ENCODE data around the gene GNG2.
A peak's percentile ranks its signal among the peaks of the same experiment; 100 is the strongest.

GNG2 gene

DNA sequence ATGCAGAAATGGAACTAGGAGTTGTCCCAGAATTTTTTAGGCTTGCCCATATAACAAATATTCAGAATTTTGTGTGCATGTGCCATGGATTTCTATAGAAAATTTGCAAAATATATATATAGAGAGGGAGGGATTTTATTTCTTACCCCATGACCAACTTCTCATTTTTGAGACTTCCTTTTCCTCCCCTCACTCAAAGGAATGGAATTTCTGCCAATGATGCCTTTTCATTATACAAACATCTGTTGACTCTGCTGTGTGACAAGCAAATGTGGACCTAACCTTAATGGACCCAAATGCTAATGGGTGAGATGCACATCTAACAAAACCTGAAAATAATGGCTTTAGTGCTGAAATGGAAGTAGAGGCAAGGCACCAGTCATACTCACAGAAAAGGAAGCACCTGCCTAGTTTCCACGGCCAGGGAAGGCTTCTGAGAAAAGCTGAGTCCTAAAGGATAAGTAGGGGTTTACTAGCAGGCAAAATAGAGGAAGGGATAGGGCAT, 3.6 kb upstream of the GNG2 start:
- DNase-seq, result no peak

DNA sequence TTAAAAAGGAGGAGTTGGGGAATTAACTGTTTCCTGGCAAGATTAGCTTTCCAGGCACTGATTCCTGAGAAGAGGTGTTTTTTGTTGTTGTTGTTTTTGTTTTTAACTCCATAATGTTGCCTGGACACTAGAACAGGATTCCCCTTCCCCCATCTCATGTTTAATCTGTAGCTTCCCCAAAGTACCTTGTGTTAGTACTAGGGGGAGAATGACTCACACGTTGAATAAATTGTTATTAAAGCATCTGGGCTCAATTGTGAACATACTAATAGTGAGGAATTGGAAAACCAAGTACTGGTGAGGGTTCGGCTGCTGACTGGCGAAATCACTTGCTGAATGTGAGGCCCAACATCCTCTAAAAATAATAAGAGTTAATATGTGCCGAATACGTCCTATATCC, 1.3 kb upstream of the GNG2 start:
- DNase-seq, result no peak

DNA sequence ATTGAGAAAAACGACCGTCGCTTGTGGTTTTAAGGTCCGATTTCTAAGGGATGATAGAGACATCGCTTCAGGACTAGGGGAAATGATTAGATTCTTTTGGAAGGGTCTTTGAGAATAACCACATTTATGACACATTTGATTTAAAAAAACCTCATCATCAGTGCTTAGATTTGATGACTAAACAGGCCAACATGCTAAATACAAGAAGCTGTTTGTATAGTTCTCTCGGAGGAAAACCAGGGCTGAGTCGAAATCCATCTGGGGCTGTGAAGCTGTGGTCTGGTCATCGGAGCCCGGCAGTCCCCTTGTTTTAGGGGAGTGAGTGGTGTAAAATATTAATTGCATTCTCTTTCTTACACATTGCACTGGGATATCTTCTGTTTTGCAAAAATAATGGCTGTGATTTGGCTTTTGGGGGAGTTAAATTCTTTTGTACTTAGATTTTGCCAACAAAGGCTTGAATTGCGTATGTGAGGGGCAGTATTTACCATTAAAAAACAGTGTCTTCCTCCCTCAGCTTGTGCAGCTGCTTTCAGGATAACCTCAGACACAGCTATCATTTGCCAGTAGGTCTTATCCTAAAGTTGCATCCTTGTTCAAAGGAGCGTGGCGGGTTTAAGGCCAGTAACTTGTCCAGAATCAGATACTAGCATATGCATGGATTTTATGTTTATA, 550 bp downstream of the GNG2 start:
- DNase-seq, result no peak

DNA sequence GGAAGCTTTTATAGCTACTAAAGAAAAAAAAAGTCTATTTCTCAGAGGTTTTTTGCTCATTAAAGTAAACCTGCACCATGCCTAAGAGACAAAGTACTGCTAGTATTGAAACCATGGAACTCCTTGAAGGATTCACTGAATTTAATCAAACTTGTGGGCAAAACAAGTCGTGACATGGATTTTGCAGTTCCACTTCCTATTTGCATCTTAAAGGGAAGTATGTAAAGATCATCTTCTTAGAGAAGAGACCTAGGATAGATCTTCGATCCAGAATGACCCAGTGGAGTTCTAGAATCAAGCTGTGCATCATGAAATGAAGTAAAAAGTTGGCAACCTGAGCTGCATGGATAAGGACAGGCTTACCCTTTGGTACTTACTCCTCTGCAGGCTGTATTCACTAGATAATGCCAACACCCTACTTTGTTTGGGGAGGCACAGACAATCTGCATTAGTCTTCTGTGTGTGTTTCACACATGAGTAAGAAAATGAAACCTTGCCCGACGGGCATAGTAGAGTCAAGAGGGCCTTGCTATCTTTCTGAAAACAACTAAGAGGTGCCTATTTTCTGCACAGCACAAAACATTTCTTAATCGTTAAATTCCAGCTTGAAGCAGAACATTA, 1.9 kb downstream of the GNG2 start:
- peak; percentile 29 for DNase-seq

DNA sequence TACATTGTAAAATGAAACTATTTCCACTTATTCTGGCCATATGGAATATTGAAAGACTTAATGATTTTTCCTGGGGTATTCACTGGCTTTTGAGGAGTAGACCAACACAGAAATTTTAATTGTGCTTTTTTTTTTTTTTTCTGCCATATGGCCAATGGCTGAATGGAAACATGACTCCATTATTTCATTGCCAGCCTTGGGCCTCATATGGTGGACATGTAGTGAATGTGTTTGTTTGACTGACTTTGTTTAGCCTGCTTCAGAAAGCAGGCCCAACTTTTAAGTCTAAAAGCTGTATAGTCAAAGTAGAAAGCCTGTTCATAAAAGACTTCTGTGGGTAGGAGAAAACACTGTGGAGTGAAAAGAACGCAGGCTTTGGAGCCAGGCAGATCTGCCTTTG, 2.4 kb downstream of the GNG2 start:
- DNase-seq, result no peak

DNA sequence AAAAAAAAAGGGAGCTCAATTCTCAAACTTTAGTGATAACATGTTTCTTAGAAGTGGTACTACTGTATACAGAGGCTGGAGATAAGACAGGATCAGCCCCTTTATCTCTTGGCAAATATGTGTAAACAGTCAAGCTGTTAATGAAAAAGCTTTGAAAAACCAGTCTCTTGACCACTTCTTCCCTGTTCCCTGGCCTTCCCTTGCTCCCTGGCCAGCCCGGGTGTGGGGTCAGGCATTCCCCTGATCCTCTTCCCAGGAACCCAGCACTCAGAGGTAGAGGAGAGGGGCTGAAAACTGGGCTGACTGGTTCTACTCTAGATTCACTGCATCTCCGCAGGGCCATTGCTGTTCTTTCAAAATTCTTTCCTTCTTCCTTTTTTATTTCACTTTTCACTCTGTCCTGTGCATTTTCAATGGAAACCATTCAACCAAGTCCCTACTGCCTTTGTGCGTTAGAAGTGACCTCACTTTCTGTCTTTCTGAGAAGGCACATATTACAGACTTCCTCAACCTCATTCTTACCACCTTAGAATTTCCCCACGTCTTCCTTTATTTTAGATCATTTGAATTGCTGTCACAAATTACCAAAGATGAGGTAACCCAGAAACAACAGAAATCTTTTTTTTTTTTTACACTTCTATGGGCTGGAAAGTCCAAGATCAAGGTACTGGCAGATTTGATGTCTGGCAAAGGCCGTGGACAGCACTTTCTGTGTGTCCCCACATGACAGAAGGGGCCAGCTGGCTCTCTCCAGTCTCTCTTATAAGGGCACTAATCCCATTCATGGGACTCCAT, 5.7 kb downstream of the GNG2 start:
- peak; percentile 54 for DNase-seq

DNA sequence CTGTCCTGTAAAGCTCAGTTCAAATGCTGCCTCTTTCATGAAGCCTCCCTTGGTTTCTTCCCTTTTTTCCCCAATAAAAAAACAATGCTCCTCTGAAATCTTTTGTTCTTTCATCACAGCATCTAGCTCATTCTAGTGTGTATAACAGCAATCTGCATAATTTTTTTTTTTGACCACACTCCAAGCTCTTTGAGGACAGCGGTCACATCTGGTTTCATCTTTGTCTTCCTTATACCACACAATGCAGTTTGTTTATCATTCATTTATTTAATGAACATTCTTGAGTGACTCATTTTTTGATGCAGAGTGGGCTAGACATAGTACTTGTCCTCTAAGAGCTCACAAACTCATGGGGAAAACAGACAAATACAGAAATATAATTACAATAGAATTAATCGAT, 7.3 kb downstream of the GNG2 start:
- DNase-seq, result no peak

DNA sequence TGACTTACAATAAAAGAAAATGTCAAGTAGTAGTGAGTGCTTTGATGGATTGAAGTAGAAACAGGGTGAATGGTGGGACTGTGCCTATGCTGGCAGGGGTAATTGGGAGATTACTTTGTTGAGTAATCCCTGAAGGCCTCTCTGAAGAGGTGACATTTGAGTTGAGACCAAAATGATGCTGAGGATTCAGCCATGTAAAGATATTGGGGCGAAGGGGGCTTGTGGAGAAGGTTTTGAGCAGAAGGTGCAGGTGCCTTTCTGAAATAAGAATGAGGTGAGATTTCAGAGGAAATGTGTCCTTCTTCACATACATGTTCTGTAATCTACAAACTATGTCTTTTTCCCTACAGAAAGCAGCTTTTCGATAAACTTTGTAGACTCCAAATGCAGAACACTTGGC, 8.0 kb downstream of the GNG2 start:
- no peak for DNase-seq

DNA sequence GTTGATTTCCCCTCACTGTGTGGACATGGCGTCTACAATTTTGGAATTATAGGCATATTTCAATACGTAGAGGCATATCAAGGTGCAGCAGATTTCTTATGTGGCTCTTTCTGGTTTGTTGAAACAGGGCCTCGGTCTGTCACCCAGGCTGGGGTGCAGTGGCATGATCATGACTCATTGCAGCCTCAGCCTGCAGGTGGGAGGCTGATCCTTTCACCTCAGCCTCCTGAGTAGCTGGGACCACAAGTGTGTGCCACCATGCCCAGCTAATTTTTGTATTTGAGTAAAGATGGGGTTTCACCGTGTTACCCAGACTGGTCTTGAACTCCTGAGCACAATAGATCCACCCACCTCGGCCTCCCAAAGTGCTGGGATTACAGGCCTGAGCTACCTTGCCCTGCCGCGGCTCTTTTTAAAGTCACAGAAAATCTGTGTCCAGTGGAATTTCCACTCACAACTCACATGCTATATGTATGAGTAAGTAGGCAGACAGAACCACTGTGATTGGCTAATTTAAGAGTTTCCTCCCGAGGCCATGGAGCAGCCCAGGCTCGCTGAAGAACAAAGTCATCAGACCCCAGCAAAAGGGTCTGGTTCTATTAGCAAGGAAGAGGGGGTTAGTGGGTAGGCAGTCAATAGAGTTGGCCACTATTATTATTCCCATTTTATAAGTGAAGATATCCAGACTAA, 9.1 kb downstream of the GNG2 start:
- DNase-seq, result no peak

DNA sequence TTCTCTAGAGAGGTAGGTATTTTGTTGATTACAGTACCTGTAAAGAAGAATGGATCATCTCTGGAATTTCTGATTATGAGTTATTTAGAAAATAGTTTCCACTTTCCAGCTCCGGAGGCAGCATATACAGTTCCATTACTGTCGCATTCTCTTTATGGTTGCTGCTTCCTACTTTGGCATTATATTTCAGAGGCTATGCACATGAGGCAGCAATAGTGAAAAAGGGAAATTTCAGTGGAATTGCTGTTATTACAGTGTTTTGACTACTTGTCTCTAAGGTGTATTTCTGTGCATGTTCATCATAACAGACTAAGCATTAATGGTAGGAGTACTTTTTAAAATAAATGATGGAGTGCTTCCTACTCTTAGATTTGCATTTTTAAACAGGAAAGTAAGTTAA, 10.2 kb downstream of the GNG2 start:
- DNase-seq, result no peak

DNA sequence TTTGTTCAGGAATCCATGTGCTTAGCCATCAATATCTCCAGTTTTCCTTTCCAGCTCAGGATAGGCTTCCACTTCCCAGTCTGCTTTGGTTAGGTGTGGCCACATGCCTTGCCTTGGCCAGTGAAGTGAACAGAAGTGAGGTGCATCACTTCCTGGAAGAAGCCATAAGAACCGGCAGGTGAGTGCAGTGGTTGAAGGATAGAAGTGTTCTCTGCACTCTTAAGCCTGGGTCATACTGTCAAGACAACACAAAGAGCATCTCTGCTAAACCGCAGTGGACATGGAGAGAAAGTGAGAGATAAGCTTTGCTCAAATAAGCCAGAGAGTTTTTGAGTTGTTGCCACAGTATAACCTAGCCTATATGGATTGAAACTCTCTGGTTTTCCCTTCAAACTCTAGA, 11.4 kb downstream of the GNG2 start:
- DNase-seq, result no peak

DNA sequence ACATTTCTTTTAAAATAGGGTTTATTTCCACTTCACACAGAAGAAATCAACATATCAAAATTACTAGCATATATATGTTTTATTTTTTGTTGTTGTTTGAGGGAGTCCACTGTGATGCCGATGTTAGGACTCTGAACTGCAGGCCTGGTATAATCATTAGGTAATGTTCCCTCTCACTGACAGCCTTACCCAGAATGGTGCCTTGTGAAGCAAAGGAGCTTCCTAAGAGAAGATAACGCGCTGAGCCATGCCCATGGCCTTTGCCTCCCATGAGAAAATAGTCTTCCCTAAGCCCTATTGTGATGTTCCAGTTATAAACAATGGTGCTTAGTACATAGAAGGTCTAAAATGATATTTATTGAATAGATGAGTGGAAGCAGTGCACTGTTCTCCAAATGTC, 12.0 kb downstream of the GNG2 start:
- DNase-seq, result no peak

DNA sequence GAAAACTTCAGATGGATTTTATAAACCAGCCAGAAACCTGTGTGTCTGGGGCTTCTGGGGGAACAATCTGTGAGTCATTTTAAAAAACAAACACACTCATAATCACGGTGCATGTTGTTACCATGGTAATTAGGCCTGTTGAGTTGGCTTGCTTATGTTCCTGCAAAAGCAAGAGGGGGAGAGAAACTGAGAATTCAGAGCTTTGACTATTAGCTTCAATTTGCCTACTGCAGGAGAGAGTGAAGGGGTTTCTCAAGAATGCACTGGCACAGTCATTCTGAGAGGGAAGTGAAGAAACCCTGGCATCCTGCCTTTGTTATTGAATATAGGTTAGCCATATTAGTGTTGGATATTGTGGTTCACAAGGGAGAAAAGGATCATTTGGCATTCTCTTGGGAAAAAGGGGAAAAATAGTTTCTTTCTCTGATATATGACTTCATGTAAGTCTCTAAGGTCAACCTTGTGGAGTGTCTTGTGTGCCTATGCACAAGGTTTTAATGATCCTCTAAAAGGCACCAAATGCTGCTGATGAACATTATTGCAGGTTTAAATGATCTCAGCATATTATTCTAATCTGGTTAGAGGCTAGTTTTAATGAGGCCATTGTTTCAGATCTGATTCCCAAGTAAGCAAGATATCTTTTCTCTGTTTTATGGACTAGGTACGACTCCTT, 12.9 kb downstream of the GNG2 start:
- no peak for DNase-seq

DNA sequence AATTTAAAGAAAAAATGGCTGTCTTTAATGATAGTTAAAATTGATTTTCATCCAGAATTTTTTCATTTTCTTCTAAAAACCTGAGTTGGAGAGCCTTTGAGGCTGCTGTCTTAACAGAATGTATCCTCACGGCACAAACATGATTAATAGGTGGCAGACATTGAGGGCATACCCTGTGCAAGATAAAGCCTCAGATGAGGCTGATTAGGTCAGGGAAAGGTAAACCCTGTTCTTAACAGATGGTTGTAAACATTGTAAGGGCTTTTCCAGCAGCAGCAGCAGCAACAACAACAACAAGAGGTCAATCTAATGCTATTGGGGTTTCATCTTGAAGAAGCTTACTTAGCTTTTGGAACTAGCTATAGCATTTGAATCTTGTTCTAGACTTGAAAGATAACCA, 17.4 kb downstream of the GNG2 start:
- DNase-seq, result no peak

DNA sequence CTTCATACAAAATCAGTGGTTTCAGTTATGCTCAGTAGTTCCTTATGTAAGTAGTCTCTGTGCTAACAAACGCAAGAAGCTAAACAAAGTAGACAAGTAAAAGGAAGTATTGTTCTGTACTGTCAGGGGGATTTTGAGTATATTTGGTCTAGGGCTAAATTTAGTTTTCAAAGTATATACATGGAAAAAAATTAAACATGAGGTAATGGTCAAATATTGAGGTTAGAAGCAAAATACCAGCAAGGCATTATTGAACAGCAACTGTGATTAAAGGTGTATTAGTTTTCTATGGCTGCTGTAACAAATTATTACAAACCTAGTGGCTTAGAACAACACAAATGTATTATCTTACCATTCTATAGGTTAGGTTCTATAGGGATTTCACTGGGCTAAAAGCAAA, 18.8 kb downstream of the GNG2 start:
- no peak for DNase-seq

DNA sequence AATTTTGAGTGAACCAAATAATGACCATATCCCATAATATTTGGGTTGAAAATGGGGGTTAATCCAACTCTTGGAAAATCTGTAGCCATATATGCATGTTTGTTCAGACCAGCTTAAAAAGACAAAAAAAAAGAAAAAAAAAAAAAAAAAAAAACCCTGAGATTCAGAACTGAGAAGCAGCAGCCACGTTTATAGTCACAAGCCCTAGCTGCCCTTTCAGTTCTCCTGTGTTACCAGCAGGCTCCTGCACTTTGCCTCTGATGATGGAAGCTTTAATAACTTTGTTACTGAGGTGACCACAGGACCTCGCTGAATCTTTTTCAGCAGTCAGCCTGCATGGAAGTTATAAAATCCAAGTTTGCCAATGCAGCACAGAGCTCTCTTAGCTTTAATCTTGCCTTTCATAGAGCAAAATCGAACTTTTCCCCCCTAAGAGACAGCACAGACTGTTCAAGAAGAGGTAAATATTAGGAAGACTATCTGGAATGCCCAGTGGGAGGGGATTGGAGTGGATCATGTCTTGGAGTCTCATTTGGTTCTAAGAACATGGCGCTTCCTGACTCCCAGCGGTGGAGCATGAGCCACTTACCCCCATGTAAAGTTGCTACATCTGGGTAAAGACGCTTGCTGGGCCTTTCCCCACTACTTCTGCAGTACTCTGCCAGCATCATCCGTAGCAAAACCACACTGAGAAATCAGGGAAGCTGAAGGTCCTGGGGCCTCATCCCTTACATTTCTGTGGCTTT, 20.6 kb downstream of the GNG2 start:
- DNase-seq, result no peak

DNA sequence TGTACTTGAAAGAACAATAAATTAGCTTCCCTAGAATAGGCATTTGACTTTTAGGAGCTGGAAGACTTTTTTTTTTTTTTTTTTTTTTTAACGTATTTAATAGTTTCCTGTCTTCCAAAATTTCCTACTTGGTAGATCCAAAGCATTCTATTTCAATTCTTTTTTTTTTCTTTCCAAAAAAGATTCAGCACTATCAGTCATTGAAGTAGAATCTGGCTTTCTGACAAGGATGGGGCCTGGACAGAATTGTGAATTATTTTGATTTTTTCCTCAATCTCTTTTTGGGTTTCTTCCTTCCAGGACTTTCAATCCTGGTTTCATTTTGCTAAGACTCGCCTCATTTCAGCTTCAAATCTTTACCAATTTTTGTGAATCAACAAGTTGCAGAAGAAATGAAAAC, 21.2 kb downstream of the GNG2 start:
- DNase-seq, result no peak

DNA sequence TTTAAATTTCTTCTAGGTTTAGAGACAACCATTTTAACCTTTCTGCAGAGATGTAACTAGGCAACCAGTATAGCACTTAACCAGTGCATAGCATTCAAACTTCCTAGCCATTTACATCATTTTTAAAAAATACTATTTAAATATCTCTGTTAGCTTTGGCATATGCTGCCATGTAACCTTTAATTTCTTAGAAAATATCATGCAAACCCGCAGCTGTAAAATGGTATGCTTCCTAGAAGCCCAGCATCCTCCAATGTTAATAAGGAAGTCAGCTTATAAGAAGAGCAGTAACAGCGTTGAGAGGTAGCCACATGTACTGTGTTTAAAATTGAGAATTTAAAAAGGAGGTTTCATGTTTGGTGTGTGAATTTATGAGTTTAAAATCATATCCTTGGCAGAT, 22.8 kb downstream of the GNG2 start:
- no peak for DNase-seq

DNA sequence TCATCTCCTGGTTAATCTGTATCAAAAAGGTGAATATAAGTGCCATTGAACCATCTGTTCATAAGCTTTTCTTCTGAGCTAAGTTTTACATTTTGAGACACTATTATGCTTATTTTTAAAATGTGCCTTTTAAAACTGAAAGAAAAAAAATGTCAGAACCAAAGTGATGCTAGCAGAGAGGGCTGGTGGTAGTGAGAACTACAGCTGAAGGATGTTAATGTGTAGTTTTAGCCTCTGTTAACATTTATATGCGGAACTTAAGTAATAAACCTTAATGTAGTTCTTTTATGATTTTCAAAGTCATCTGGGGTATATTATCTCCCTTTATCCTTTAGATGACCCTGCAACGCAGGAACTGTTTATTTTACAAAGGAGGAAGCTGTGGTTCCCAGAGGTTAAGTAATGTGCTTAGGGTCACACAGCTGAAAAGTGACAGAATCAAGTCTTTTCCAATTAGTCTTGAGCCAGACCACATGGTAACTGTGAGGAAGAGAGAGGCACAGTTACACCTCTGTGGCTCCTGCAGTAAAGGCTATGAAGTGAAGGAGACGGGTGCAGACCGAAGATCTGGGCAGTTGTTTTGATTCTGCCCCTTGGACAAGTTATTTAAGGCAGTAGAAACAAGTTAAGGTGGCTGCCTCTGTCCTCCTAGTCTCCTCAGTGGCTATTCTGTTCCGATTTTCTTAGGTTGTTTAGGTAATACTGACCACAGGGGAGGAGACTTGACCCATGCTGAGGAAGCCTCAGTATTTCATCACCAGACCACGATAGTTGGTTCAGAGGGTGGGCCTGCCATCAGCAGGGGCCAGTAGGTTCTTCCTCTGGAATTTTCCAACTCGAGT, 23.9 kb downstream of the GNG2 start:
- peak; percentile 74 for DNase-seq

DNA sequence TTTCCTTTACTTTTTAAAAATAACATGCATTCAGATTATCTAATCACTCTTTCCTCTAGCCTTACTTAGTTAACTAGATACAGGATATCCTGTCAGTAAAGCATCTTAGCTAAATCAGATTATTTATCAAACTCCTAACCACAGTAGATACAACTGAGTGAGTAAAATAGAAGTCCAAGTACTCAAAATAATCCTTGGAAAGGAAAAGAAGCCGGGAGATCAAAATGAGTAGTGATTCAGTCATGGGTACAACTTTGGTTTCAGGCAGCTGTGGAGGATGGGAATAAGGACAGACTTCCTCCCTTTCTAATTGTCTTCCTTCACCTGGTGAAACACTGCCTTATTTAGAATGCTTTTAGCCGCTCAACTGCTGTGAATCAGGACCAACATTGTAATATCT, 29.4 kb downstream of the GNG2 start:
- DNase-seq, result no peak

DNA sequence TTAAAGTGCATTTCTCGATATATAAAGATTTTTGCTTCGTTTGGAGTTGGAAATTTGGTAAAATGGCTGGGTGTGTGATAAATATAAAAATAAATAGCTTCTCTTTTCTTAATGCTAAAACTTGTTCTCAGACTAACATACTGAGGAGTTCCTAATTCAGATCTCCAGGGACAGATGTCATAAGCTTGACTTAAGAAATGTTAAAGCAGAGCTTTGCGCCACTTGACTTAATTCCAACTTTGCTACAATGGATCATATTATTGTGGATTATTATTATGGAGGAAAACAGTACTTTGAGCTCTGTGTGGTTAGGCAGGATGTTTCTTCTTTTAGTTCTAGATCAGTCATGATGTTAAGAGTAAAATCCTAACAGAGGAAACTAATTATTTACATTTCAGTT, 33.8 kb downstream of the GNG2 start:
- DNase-seq, result no peak

Measured in OCI-M1 (cell line).